DOHH2 (cell line): ENCODE measurements around the gene SULF2.

Source experiments
- H3F3A ChIP-seq: fragments of 200-600 bp; sonication (generic), shearing (Covaris generic); 2 replicates; pipeline ENCODE4 v1.6.0; 2016; ENCODE audit warnings: antibody characterized with exemption, mild to moderate bottlenecking; ENCODE audit not compliant: control insufficient read depth, insufficient read depth
- H3K27ac ChIP-seq: fragments of 200-600 bp; sonication (generic); 2 replicates; pipeline ENCODE4 v1.5.1; 2014; ENCODE audit warnings: low read depth, mild to moderate bottlenecking, low read length, moderate library complexity
- H3K27me3 ChIP-seq: fragments of 200-600 bp; sonication (generic); 2 replicates; pipeline ENCODE4 v1.6.1; 2014; ENCODE audit warnings: mild to moderate bottlenecking, low read length, mixed read lengths; ENCODE audit not compliant: control insufficient read depth
- H3K36me3 ChIP-seq: fragments of 200-600 bp; sonication (generic); 2 replicates; pipeline ENCODE4 v1.6.1; 2014; ENCODE audit warnings: mild to moderate bottlenecking, low read length, moderate library complexity, mixed read lengths; ENCODE audit not compliant: control insufficient read depth
- H3K4me1 ChIP-seq: fragments of 200-600 bp; sonication (generic); 2 replicates; pipeline ENCODE4 v1.6.1; 2014; ENCODE audit warnings: mild to moderate bottlenecking, low read length, mixed read lengths; ENCODE audit not compliant: control insufficient read depth
- H3K4me2 ChIP-seq: fragments of 200-600 bp; sonication (generic); 2 replicates; pipeline ENCODE4 v1.6.0; 2014; ENCODE audit warnings: mild to moderate bottlenecking, low read length, moderate library complexity
- H3K4me3 ChIP-seq: fragments of 200-600 bp; sonication (generic); 2 replicates; pipeline ENCODE4 v1.5.1; 2014; ENCODE audit warnings: mild to moderate bottlenecking, low read length, mixed read lengths
- H3K79me2 ChIP-seq: fragments of 200-600 bp; sonication (generic); 2 replicates; pipeline ENCODE4 v1.6.1; 2014; ENCODE audit warnings: mild to moderate bottlenecking, low read length, mixed read lengths; ENCODE audit not compliant: control insufficient read depth
- H3K9me2 ChIP-seq: fragments of 200-600 bp; sonication (generic); replicated peaks from 2 replicates; pipeline ENCODE4 v1.6.1; 2014; ENCODE audit warnings: mild to moderate bottlenecking, low read length, mixed read lengths; ENCODE audit not compliant: control insufficient read depth
- H3K9me3 ChIP-seq: fragments of 200-600 bp; sonication (generic); 2 replicates; pipeline ENCODE4 v1.6.1; 2014; ENCODE audit warnings: antibody characterized with exemption, low read length, mixed read lengths; ENCODE audit not compliant: control insufficient read depth, insufficient read depth
- H4K20me1 ChIP-seq: fragments of 200-600 bp; sonication (generic); 2 replicates; pipeline ENCODE4 v1.6.0; 2014; ENCODE audit warnings: low read depth, mild to moderate bottlenecking, antibody characterized with exemption, low read length, moderate library complexity; ENCODE audit not compliant: control insufficient read depth, insufficient read depth
- EZH2phosphoT487 ChIP-seq: fragments of 200-600 bp; sonication (generic); IDR thresholded peaks from 2 replicates; pipeline ENCODE4 v1.6.1; 2017; ENCODE audit warnings: borderline replicate concordance, mild to moderate bottlenecking, antibody characterized with exemption, low read length, moderate library complexity, mixed read lengths
- TF ChIP-seq, protein P1 (sequence below): fragments of 200-600 bp; sonication (generic); IDR thresholded peaks from one replicate; pipeline ENCODE4 v1.5.1; 2014; ENCODE audit warnings: antibody characterized with exemption, mild to moderate bottlenecking, low read depth, low read length; ENCODE audit not compliant: poor library complexity, severe bottlenecking

The SULF2 gene

DNA sequence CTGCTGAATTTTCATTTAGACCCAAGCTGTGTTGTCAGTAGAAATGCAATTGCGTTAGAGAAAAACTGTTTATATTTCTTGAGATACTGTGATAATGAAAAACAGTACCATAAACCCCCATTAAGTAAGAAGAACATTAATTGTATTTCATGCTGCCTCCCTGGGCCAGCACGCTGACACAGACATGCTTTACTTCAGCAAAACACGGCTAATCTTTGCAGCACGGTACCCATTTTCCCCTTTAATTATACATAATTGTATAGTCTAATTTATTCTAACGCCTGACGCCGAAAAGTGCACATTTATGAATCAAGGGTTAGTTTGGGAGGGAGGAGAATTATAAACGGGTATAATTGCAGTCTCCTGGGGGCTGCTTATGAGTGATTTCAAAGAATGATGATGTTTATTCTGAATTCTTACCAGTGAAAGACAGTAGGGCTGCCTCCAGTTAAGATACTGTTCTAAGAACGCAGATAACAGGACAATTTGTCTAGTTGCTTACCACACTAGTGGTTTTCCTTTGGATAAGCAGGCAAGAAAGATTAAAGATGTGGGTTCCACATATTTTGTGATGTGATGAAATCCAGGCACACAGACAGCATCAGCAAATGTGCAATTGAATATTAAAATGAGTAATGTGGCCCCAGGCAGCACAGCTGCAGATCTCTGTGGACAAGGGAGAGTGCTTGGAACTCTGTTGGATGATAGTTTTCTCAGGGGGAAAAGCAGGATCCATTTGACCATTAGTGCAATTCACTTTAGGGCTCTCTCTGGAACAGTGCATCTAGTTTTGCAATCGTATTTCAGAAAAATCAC lies 4.7 kb upstream of the SULF2 start:
- TF ChIP-seq, protein P1, sequence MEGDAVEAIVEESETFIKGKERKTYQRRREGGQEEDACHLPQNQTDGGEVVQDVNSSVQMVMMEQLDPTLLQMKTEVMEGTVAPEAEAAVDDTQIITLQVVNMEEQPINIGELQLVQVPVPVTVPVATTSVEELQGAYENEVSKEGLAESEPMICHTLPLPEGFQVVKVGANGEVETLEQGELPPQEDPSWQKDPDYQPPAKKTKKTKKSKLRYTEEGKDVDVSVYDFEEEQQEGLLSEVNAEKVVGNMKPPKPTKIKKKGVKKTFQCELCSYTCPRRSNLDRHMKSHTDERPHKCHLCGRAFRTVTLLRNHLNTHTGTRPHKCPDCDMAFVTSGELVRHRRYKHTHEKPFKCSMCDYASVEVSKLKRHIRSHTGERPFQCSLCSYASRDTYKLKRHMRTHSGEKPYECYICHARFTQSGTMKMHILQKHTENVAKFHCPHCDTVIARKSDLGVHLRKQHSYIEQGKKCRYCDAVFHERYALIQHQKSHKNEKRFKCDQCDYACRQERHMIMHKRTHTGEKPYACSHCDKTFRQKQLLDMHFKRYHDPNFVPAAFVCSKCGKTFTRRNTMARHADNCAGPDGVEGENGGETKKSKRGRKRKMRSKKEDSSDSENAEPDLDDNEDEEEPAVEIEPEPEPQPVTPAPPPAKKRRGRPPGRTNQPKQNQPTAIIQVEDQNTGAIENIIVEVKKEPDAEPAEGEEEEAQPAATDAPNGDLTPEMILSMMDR, result no peak
- no peak for TF ChIP-seq EZH2phosphoT487
- Histone ChIP-seq H3K79me2 (no peaks in the 10 kb centered on the region; the same call in 1 of the 2 replicates), H3K4me3 (no peak overlapping the region), H3K27me3 (peaks cover 23% of the 10 kb centered on the region), H3K27ac (no peak overlapping the region), H3F3A (no peaks in the 10 kb centered on the region), H3K9me3 (no peaks in the 10 kb centered on the region), H3K9me2 (no peaks in the 10 kb centered on the region), H3K36me3 (no peaks in the 10 kb centered on the region), H3K4me2 (no peak overlapping the region), H3K4me1 (no peaks in the 10 kb centered on the region), H4K20me1 (no peaks in the 10 kb centered on the region)

DNA sequence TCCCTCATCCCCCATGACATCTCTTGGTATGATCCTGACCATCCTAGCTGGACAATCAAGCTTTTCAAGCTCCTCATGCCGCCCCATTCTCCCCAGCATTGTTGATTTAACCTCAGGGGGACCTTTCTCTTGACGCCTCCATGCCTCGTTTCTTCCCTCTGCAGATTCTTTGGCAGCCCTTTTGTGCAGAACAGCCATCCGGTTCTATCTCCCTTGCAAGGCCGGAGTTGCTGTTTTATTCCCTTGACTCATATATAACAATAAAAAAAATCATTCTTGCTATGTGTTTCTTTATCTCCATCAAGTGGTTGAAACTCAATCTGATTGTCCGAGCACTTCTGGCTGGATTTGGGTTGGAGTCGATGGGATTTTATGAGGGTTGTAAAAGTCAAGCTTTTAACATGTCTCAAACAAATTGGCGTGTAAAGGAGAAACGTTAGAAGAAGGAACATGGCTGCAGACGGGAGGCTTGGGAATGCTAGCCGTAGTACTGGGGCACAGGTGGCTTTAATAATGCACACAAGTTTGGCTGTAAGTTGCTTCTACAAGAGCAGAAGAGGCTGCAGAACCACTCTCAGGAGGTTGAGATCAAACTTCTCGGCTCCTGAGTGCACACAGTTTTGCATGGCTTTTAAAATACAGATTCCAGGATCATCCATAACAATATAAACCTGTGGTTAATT lies 3.9 kb upstream of the SULF2 start:
- H3K9me3 ChIP-seq, result no peaks in the 10 kb centered on the region
- H3K27ac ChIP-seq, result no peak overlapping the region
- no peaks in the 10 kb centered on the region for H3K9me2 ChIP-seq
- H3K36me3 ChIP-seq, result no peaks in the 10 kb centered on the region
- H4K20me1 ChIP-seq, result no peaks in the 10 kb centered on the region
- H3K4me1 ChIP-seq, result no peaks in the 10 kb centered on the region
- TF ChIP-seq, protein P1, result no peak
- no peak for TF ChIP-seq EZH2phosphoT487
- H3K4me3 ChIP-seq, result no peak overlapping the region
- no peaks in the 10 kb centered on the region; the same call in 1 of the 2 replicates for H3K79me2 ChIP-seq
- no peak overlapping the region for H3K4me2 ChIP-seq
- H3K27me3 ChIP-seq, result peaks cover 23% of the 10 kb centered on the region
- H3F3A ChIP-seq, result no peaks in the 10 kb centered on the region

DNA sequence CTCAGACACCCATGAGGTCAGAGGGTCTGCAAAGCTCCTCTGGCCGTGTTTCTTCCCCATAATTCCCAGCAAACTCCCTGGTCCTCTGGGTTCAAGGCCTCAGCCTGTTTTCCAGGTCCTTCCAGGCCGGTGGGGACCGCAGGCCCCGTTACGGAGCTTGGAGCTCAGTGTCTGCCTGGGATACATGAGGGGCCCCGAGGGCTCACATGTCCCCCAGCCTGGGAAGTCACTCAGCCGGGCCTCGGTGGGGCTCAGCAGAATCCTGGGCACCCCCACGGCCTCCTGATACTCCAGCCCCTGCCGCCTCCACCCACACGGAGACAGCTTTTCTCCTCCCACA lies 3.4 kb upstream of the SULF2 start:
- Histone ChIP-seq H3K27ac (no peak overlapping the region), H3F3A (no peaks in the 10 kb centered on the region), H3K4me1 (no peaks in the 10 kb centered on the region), H3K79me2 (no peaks in the 10 kb centered on the region; the same call in 1 of the 2 replicates), H3K9me3 (no peaks in the 10 kb centered on the region), H3K36me3 (no peaks in the 10 kb centered on the region), H4K20me1 (no peaks in the 10 kb centered on the region), H3K4me2 (no peak overlapping the region), H3K9me2 (no peaks in the 10 kb centered on the region), H3K27me3 (peaks cover 26% of the 10 kb centered on the region), H3K4me3 (no peak overlapping the region)
- TF ChIP-seq EZH2phosphoT487, result no peak
- TF ChIP-seq, protein P1, result no peak
